ENCODE measurements around the gene CD22.

CD22 gene

GRCh38 chr19:35301961-35302360 is 27.0 kb upstream of the CD22 start (continued):
- TF ChIP-seq ZBTB11 (tag by site-specific recombination; conservative IDR thresholded peaks at IDR 0.05; ENCODE audit: low read depth) (no peak), KLF7 (tag by site-specific recombination; IDR thresholded peaks at IDR 0.05; ENCODE audit: borderline replicate concordance) (no peak), ZBTB17 (tag by site-specific recombination; IDR thresholded peaks at IDR 0.05) (no peak), IKZF3 (tag by site-specific recombination; IDR thresholded peaks at IDR 0.05) (no peak), ZNF768 (tag by site-specific recombination; IDR thresholded peaks at IDR 0.05) (no peak), ZNF366 (tag by site-specific recombination; conservative IDR thresholded peaks at IDR 0.05) (no peak), ZNF211 (tag by site-specific recombination; IDR thresholded peaks at IDR 0.05; ENCODE audit: low read depth) (no peak), ZNF394 (tag by site-specific recombination; IDR thresholded peaks at IDR 0.05; ENCODE audit: borderline replicate concordance) (no peak), ZNF202 (tag by site-specific recombination; IDR thresholded peaks at IDR 0.05; ENCODE audit: borderline replicate concordance) (no peak), ZFP69B (tag by site-specific recombination; IDR thresholded peaks at IDR 0.05) (no peak), ZNF157 (tag by site-specific recombination; IDR thresholded peaks at IDR 0.05) (no peak)

- no peak overlapping the region for H3K27ac ChIP-seq (ENCODE audit: extremely low read depth, low read depth, low read length)
Observed at GRCh38 chr19:35302446-35302845, 26.5 kb upstream of the CD22 start.

GRCh38 chr19:35303357-35303915 is 25.6 kb upstream of the CD22 start:
- CTCF ChIA-PET: interaction anchor here (0.7 to 1.7 kb wide), 3 partner anchors 192 to 227 kb away, joined by 3 to 4 read pairs (median 4); no protein-coding TSS in a partner anchor
- TF ChIP-seq ZNF155 (tag by site-specific recombination; IDR thresholded peaks at IDR 0.05) (no peak), ZSCAN5A (tag by site-specific recombination; IDR thresholded peaks at IDR 0.05) (no peak), ZBTB20 (tag by site-specific recombination; IDR thresholded peaks at IDR 0.05) (no peak), KLF7 (tag by site-specific recombination; IDR thresholded peaks at IDR 0.05; ENCODE audit: borderline replicate concordance) (no peak), ZXDB (tag by site-specific recombination; IDR thresholded peaks at IDR 0.05) (no peak), ZNF10 (tag by site-specific recombination; IDR thresholded peaks at IDR 0.05) (no peak), PRDM10 (tag by site-specific recombination; IDR thresholded peaks at IDR 0.05) (peak; percentile 63), ZNF629 (tag by site-specific recombination; IDR thresholded peaks at IDR 0.05) (peak; percentile 39; the same call in 1 of the 2 replicates)

More at GRCh38 chr19:35302446-35302845, 26.5 kb upstream of the CD22 start:
- CTCF ChIA-PET: interaction anchor here (1.2 to 1.7 kb wide), 2 partner anchors 15 to 193 kb away, joined by 4 read pairs; no protein-coding TSS in a partner anchor
- POLR2A ChIA-PET: interaction anchor here (0.6 kb wide), 1 partner anchor 806 kb away, joined by 7 read pairs; no protein-coding TSS in a partner anchor
- Histone ChIP-seq H3K4me1 (ENCODE audit: control insufficient read depth, insufficient read depth, low read length) (no peaks in the 10 kb centered on the region), H3K36me3 (ENCODE audit: control insufficient read depth in 2 of 2, insufficient read depth in 1 of 2, low read length in 2 of 2) (no peaks in the 10 kb centered on the region; a peak in 1 of 3 replicates), H3K9me3 (ENCODE audit: control insufficient read depth, insufficient read depth, low read depth, low read length) (no peaks in the 10 kb centered on the region), H3K4me3 (ENCODE audit: low read depth, low read length) (no peak overlapping the region)
- no peak for TF ChIP-seq ZNF121 (tag by site-specific recombination; IDR thresholded peaks at IDR 0.05)
- TF ChIP-seq ZNF639 (tag by site-specific recombination; IDR thresholded peaks at IDR 0.05): no peak

More at GRCh38 chr19:35303357-35303915, 25.6 kb upstream of the CD22 start:
- H3K27ac ChIP-seq (ENCODE audit: extremely low read depth, low read depth, low read length): no peak overlapping the region
- H3K9me3 ChIP-seq (ENCODE audit: control insufficient read depth, insufficient read depth, low read depth, low read length): no peaks in the 10 kb centered on the region
- no peak overlapping the region for H3K4me3 ChIP-seq (ENCODE audit: low read depth, low read length)
- no peaks in the 10 kb centered on the region; a peak in 1 of 3 replicates for H3K36me3 ChIP-seq (ENCODE audit: control insufficient read depth in 2 of 2, insufficient read depth in 1 of 2, low read length in 2 of 2)
- no peaks in the 10 kb centered on the region for H3K4me1 ChIP-seq (ENCODE audit: control insufficient read depth, insufficient read depth, low read length)
- POLR2A ChIA-PET: no interaction called here
